Loucy (cell line): ENCODE measurements around the gene WIPF2.

ENCODE experiments used
- H2AFZ ChIP-seq: fragments of 200-600 bp; sonication (generic); 2 replicates; pipeline ENCODE4 v1.6.0; 2016; ENCODE audit warnings: antibody characterized with exemption, mild to moderate bottlenecking, low read length, moderate library complexity
- H3F3A ChIP-seq: fragments of 200-600 bp; 2 replicates; pipeline ENCODE4 v1.6.0; 2016; ENCODE audit warnings: antibody characterized with exemption, low read depth, mild to moderate bottlenecking
- H3K27me3 ChIP-seq: fragments of 200-600 bp; sonication (generic); 2 replicates; pipeline ENCODE4 v1.6.1; 2014; ENCODE audit warnings: low read length, mild to moderate bottlenecking; ENCODE audit not compliant: insufficient read depth, poor library complexity, severe bottlenecking
- H3K36me3 ChIP-seq: fragments of 200-600 bp; sonication (generic); 2 replicates; pipeline ENCODE4 v1.6.1; 2016; ENCODE audit warnings: low read length; ENCODE audit not compliant: insufficient read depth
- H3K4me1 ChIP-seq: fragments of 200-600 bp; sonication (generic); 2 replicates; pipeline ENCODE4 v1.5.1; 2014; ENCODE audit warnings: low read length, mild to moderate bottlenecking; ENCODE audit not compliant: insufficient read depth, poor library complexity, severe bottlenecking
- H3K4me2 ChIP-seq: fragments of 200-600 bp; sonication (generic); 2 replicates; pipeline ENCODE4 v1.6.0; 2014; ENCODE audit warnings: antibody characterized with exemption, low read length, low read depth, mild to moderate bottlenecking; ENCODE audit not compliant: poor library complexity, severe bottlenecking
- H3K4me3 ChIP-seq: fragments of 200-600 bp; sonication (generic); 2 replicates; pipeline ENCODE4 v1.5.1; 2014; ENCODE audit warnings: low read length, mild to moderate bottlenecking, mixed read lengths; ENCODE audit not compliant: poor library complexity, severe bottlenecking
- H3K79me2 ChIP-seq: fragments of 200-600 bp; sonication (generic); 2 replicates; pipeline ENCODE4 v1.6.1; 2014; ENCODE audit warnings: low read length; ENCODE audit not compliant: insufficient read depth
- H3K9ac ChIP-seq: fragments of 200-600 bp; sonication (generic); 2 replicates; pipeline ENCODE4 v1.6.0; 2014; ENCODE audit warnings: mild to moderate bottlenecking, low read depth, low read length, moderate library complexity; ENCODE audit not compliant: poor library complexity, severe bottlenecking
- H3K9me2 ChIP-seq: fragments of 200-600 bp; sonication (generic); replicated peaks from 2 replicates; pipeline ENCODE4 v1.6.1; 2016; ENCODE audit warnings: low read depth, low read length, mixed read lengths
- H3K9me3 ChIP-seq: fragments of 200-600 bp; sonication (generic); 2 replicates; pipeline ENCODE4 v1.6.1; 2014; ENCODE audit warnings: mild to moderate bottlenecking, antibody characterized with exemption, low read length, low read depth; ENCODE audit not compliant: insufficient read depth
- H4K20me1 ChIP-seq: fragments of 200-600 bp; sonication (generic); 2 replicates; pipeline ENCODE4 v1.6.0; 2014; ENCODE audit warnings: antibody characterized with exemption, low read length, mild to moderate bottlenecking; ENCODE audit not compliant: insufficient read depth, poor library complexity, severe bottlenecking
- CTCF ChIP-seq: fragments of 200-600 bp; sonication (generic); conservative IDR thresholded peaks from 2 replicates; pipeline ENCODE4 v1.5.1; 2014; ENCODE audit warnings: mild to moderate bottlenecking, antibody characterized with exemption, low read length
- EZH2phosphoT487 ChIP-seq: fragments of 200-600 bp; IDR thresholded peaks from 2 replicates; pipeline ENCODE4 v1.6.1; 2018; ENCODE audit warnings: antibody characterized with exemption, mild to moderate bottlenecking, moderate library complexity, borderline replicate concordance

The WIPF2 gene

GRCh38 chr17:40253565-40253964 is 34.5 kb downstream of the WIPF2 start:
- H3F3A ChIP-seq: no peaks in the 10 kb centered on the region
- H3K36me3 ChIP-seq: peaks cover 25% of the 10 kb centered on the region; the same call in 1 of the 2 replicates
- H3K9me2 ChIP-seq: no peaks in the 10 kb centered on the region
- no peak overlapping the region for H2AFZ ChIP-seq
- no peak overlapping the region for H3K9ac ChIP-seq
- peaks cover 58% of the 10 kb centered on the region; the same call in 1 of the 2 replicates for H3K79me2 ChIP-seq
- no peaks in the 10 kb centered on the region for H3K4me1 ChIP-seq
- H3K9me3 ChIP-seq: no peaks in the 10 kb centered on the region
- peaks cover 6% of the 10 kb centered on the region for H4K20me1 ChIP-seq
- no peak overlapping the region for H3K4me2 ChIP-seq
- no peak overlapping the region for H3K4me3 ChIP-seq
- no peaks in the 10 kb centered on the region for H3K27me3 ChIP-seq
- no peak for TF ChIP-seq EZH2phosphoT487
- TF ChIP-seq CTCF: no peak

- H3K9ac ChIP-seq: no peak overlapping the region
- H3K36me3 ChIP-seq: peaks cover 70% of the 10 kb centered on the region; the same call in 1 of the 2 replicates
- TF ChIP-seq EZH2phosphoT487 (no peak), CTCF (no peak)
- H3K9me3 ChIP-seq: no peaks in the 10 kb centered on the region
- no peak overlapping the region for H2AFZ ChIP-seq
- H4K20me1 ChIP-seq: no peaks in the 10 kb centered on the region
- H3K4me3 ChIP-seq: no peak overlapping the region
- no peaks in the 10 kb centered on the region for H3F3A ChIP-seq
- no peak overlapping the region for H3K4me2 ChIP-seq
- H3K79me2 ChIP-seq: peaks cover 12% of the 10 kb centered on the region; the same call in 1 of the 2 replicates
- no peaks in the 10 kb centered on the region for H3K4me1 ChIP-seq
- H3K9me2 ChIP-seq: no peaks in the 10 kb centered on the region
- no peaks in the 10 kb centered on the region for H3K27me3 ChIP-seq
These were observed 40.4 kb downstream of the WIPF2 start for GRCh38 chr17:40259505-40259904.

- Histone ChIP-seq H3K4me1 (no peaks in the 10 kb centered on the region), H4K20me1 (no peaks in the 10 kb centered on the region), H3K9me2 (no peaks in the 10 kb centered on the region), H3K27me3 (no peaks in the 10 kb centered on the region), H3K9me3 (no peaks in the 10 kb centered on the region), H3K4me2 (no peak overlapping the region), H3K9ac (no peak overlapping the region), H3K36me3 (peaks cover 80% of the 10 kb centered on the region; the same call in 1 of the 2 replicates), H3K79me2 (0 out of 2 replicates have a peak, but pooled peaks cover 6% of the 10 kb centered on the region), H3K4me3 (no peak overlapping the region), H3F3A (no peaks in the 10 kb centered on the region), H2AFZ (no peak overlapping the region)
- no peak for TF ChIP-seq CTCF
- no peak for TF ChIP-seq EZH2phosphoT487
These were observed 41.4 kb downstream of the WIPF2 start for GRCh38 chr17:40260528-40260927.
